ENCODE data around the gene MAGEB2.

MAGEB2 gene

DNA sequence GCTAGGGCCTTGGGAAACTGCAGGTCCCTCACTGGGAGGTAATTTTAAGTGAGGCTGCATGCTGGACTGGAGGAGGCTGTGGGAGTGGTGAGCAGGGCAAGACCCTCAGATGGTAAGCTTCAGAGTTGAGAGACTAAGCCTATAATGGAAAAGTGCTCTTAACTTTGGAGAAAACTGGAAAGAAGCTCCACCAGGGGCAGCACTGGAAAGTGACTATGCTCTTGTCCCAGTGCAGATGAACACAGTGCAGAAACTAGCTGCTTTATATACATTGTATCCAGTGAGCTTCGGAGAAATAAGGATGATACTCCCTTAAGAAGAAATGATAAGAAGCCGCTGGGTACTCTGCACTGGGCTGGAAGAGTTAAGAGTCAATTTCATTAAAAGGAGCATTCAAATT lies 3.2 kb upstream of the MAGEB2 start:
- Histone ChIP-seq H2AFZ (ENCODE audit: low read length) (no peak overlapping the region), H3F3A (ENCODE audit: insufficient read depth, low read length) (no peaks in the 10 kb centered on the region), H3K27me3 (ENCODE audit: insufficient read depth, low read length) (no peaks in the 10 kb centered on the region), H3K9ac (ENCODE audit: low read length) (no peak overlapping the region), H3K36me3 (ENCODE audit: insufficient read depth, low read length) (no peaks in the 10 kb centered on the region), H3K27ac (ENCODE audit: low read depth, low read length, poor library complexity, severe bottlenecking) (no peak overlapping the region), H3K9me3 (ENCODE audit: low read length) (no peaks in the 10 kb centered on the region), H4K20me1 (ENCODE audit: insufficient read depth, low read length) (no peaks in the 10 kb centered on the region), H3K79me2 (ENCODE audit: insufficient read depth, low read length) (no peaks in the 10 kb centered on the region), H3K4me2 (ENCODE audit: low read length) (no peak overlapping the region), H3K4me3 (ENCODE audit: low read depth, low read length, poor library complexity, severe bottlenecking) (no peak overlapping the region), H3K9me2 (ENCODE audit: low read depth, low read length) (no peaks in the 10 kb centered on the region), H3K4me1 (ENCODE audit: insufficient read depth, low read length, severe bottlenecking) (no peaks in the 10 kb centered on the region)
- TF ChIP-seq, protein P1, sequence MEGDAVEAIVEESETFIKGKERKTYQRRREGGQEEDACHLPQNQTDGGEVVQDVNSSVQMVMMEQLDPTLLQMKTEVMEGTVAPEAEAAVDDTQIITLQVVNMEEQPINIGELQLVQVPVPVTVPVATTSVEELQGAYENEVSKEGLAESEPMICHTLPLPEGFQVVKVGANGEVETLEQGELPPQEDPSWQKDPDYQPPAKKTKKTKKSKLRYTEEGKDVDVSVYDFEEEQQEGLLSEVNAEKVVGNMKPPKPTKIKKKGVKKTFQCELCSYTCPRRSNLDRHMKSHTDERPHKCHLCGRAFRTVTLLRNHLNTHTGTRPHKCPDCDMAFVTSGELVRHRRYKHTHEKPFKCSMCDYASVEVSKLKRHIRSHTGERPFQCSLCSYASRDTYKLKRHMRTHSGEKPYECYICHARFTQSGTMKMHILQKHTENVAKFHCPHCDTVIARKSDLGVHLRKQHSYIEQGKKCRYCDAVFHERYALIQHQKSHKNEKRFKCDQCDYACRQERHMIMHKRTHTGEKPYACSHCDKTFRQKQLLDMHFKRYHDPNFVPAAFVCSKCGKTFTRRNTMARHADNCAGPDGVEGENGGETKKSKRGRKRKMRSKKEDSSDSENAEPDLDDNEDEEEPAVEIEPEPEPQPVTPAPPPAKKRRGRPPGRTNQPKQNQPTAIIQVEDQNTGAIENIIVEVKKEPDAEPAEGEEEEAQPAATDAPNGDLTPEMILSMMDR (IDR thresholded peaks at IDR 0.05; ENCODE audit: low read length), result no peak
- TF ChIP-seq EZH2 (IDR thresholded peaks at IDR 0.05; ENCODE audit: borderline replicate concordance, low read length), result no peak

DNA sequence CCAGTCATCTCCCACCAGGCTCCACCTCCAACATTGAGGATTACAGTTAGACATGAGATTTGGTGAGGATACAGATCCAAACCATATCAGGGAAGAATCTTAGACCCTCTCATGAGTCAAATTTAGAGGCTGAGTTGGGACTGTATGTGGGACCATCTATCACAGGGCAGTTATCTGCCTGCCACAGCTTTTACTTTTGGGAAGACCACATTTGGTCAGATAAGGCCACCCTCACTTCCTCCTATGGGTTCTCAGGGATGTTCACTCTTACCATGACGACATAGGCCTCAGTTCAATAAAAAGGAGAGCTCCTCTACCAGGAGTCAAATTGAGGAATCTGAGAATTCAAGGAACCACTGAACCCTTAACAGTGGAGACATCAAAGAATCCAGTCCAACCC lies 2.1 kb downstream of the MAGEB2 start:
- no peak for TF ChIP-seq EZH2 (IDR thresholded peaks at IDR 0.05; ENCODE audit: borderline replicate concordance, low read length)
- TF ChIP-seq, protein P1 (IDR thresholded peaks at IDR 0.05; ENCODE audit: low read length), result no peak

GRCh38 chrX:30219372-30219771 lies 4.0 kb downstream of the MAGEB2 start:
- no peaks in the 10 kb centered on the region for H4K20me1 ChIP-seq (ENCODE audit: insufficient read depth, low read length)
- H2AFZ ChIP-seq (ENCODE audit: low read length), result no peak overlapping the region
- no peaks in the 10 kb centered on the region for H3K4me1 ChIP-seq (ENCODE audit: insufficient read depth, low read length, severe bottlenecking)
- H3K27ac ChIP-seq (ENCODE audit: low read depth, low read length, poor library complexity, severe bottlenecking), result no peak overlapping the region
- H3K9me2 ChIP-seq (ENCODE audit: low read depth, low read length), result no peaks in the 10 kb centered on the region
- H3K79me2 ChIP-seq (ENCODE audit: insufficient read depth, low read length), result no peaks in the 10 kb centered on the region
- H3K4me3 ChIP-seq (ENCODE audit: low read depth, low read length, poor library complexity, severe bottlenecking), result no peak overlapping the region
- H3F3A ChIP-seq (ENCODE audit: insufficient read depth, low read length), result no peaks in the 10 kb centered on the region
- no peak overlapping the region for H3K4me2 ChIP-seq (ENCODE audit: low read length)
- H3K9ac ChIP-seq (ENCODE audit: low read length), result no peak overlapping the region
- H3K9me3 ChIP-seq (ENCODE audit: low read length), result no peaks in the 10 kb centered on the region
- TF ChIP-seq, protein P1 (IDR thresholded peaks at IDR 0.05; ENCODE audit: low read length), result no peak
- TF ChIP-seq EZH2 (IDR thresholded peaks at IDR 0.05; ENCODE audit: borderline replicate concordance, low read length), result no peak
- H3K27me3 ChIP-seq (ENCODE audit: insufficient read depth, low read length), result no peaks in the 10 kb centered on the region
- no peaks in the 10 kb centered on the region for H3K36me3 ChIP-seq (ENCODE audit: insufficient read depth, low read length)

More for the DNA sequence above, 2.1 kb downstream of the MAGEB2 start:
- H3K4me3 ChIP-seq (ENCODE audit: low read depth, low read length, poor library complexity, severe bottlenecking), result no peak overlapping the region
- H3K27me3 ChIP-seq (ENCODE audit: insufficient read depth, low read length), result no peaks in the 10 kb centered on the region
- H3K36me3 ChIP-seq (ENCODE audit: insufficient read depth, low read length), result no peaks in the 10 kb centered on the region
- H3K9ac ChIP-seq (ENCODE audit: low read length), result no peak overlapping the region
- no peaks in the 10 kb centered on the region for H3K4me1 ChIP-seq (ENCODE audit: insufficient read depth, low read length, severe bottlenecking)
- H3K9me3 ChIP-seq (ENCODE audit: low read length), result no peaks in the 10 kb centered on the region
- no peaks in the 10 kb centered on the region for H3K9me2 ChIP-seq (ENCODE audit: low read depth, low read length)
- H3K27ac ChIP-seq (ENCODE audit: low read depth, low read length, poor library complexity, severe bottlenecking), result no peak overlapping the region
- no peaks in the 10 kb centered on the region for H3K79me2 ChIP-seq (ENCODE audit: insufficient read depth, low read length)
- no peaks in the 10 kb centered on the region for H4K20me1 ChIP-seq (ENCODE audit: insufficient read depth, low read length)
- no peak overlapping the region for H2AFZ ChIP-seq (ENCODE audit: low read length)
- H3F3A ChIP-seq (ENCODE audit: insufficient read depth, low read length), result no peaks in the 10 kb centered on the region
- no peak overlapping the region for H3K4me2 ChIP-seq (ENCODE audit: low read length)
